ENCODE results near the gene MIR17HG.

DNA sequence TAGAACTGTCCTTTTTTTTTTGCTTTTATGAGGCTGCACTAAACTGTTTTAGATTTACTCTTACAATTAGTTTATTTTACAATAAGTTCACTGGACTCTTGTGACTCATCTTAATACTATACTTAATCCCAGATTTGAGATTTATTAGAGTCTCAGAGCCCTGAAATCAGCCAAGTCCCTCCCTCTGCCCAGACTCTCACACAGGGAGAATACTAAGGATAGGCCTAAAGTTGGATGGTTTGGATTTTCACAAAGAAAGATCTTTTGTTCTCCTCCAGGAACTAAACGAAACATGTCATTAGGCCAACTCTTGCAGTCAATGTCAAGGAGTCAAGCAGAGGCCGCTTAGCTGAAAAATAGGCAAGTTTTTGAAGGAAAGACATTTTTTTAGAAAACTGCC, 42.7 kb upstream of the MIR17HG start:
- TF ChIP-seq POLR2A (IDR thresholded peaks at IDR 0.05) = no peak
- TF ChIP-seq, protein P1, sequence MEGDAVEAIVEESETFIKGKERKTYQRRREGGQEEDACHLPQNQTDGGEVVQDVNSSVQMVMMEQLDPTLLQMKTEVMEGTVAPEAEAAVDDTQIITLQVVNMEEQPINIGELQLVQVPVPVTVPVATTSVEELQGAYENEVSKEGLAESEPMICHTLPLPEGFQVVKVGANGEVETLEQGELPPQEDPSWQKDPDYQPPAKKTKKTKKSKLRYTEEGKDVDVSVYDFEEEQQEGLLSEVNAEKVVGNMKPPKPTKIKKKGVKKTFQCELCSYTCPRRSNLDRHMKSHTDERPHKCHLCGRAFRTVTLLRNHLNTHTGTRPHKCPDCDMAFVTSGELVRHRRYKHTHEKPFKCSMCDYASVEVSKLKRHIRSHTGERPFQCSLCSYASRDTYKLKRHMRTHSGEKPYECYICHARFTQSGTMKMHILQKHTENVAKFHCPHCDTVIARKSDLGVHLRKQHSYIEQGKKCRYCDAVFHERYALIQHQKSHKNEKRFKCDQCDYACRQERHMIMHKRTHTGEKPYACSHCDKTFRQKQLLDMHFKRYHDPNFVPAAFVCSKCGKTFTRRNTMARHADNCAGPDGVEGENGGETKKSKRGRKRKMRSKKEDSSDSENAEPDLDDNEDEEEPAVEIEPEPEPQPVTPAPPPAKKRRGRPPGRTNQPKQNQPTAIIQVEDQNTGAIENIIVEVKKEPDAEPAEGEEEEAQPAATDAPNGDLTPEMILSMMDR (IDR thresholded peaks at IDR 0.05) = no peak
- TF ChIP-seq EP300 (IDR thresholded peaks at IDR 0.05) = no peak
